MM.1S (cell line): Measurements from ENCODE around the gene DYRK1B.
"Not testable (repeated sequence)": the region's sequence is repeated elsewhere in the genome, so short reads cannot be mapped to it uniquely, and the experiment has no call there.

Source experiments
- DNase-seq: peaks from one replicate; pipeline ENCODE4 v3.0.0-alpha.2; 2015
- H2AFZ ChIP-seq: fragments of 300-600 bp; sonication (generic); 2 replicates; pipeline ENCODE4 v1.6.0; 2016; ENCODE audit warnings: antibody characterized with exemption, low read length
- H3F3A ChIP-seq: fragments of 300-600 bp; sonication (generic); 2 replicates; pipeline ENCODE4 v1.6.1; 2016; ENCODE audit warnings: mild to moderate bottlenecking, antibody characterized with exemption, low read length, moderate library complexity, mixed read lengths; ENCODE audit not compliant: insufficient read depth
- H3K27ac ChIP-seq: fragments of 300-600 bp; sonication (generic); 2 replicates; pipeline ENCODE4 v1.5.1; 2016; ENCODE audit warnings: mild to moderate bottlenecking, low read length
- H3K27me3 ChIP-seq: fragments of 300-600 bp; sonication (generic); replicated peaks from 2 replicates; pipeline ENCODE4 v1.6.0; 2016; ENCODE audit warnings: low read length; ENCODE audit not compliant: insufficient read depth
- H3K36me3 ChIP-seq: fragments of 300-600 bp; sonication (generic); replicated peaks from 2 replicates; pipeline ENCODE4 v1.6.1; 2016; ENCODE audit warnings: mild to moderate bottlenecking, low read length, mixed read lengths; ENCODE audit not compliant: insufficient read depth
- H3K4me1 ChIP-seq: fragments of 300-600 bp; sonication (generic); 2 replicates; pipeline ENCODE4 v1.6.1; 2016; ENCODE audit warnings: low read length, mixed read lengths
- H3K4me2 ChIP-seq: fragments of 300-600 bp; sonication (generic); 2 replicates; pipeline ENCODE4 v1.6.0; 2016; ENCODE audit warnings: low read depth, low read length
- H3K4me3 ChIP-seq: fragments of 300-600 bp; sonication (generic); 2 replicates; pipeline ENCODE4 v1.5.1; 2016; ENCODE audit warnings: low read length, mixed read lengths
- H3K79me2 ChIP-seq: fragments of 300-600 bp; sonication (generic); 2 replicates; pipeline ENCODE4 v1.6.1; 2016; ENCODE audit warnings: mixed run types, low read length, mixed read lengths
- H3K9ac ChIP-seq: fragments of 300-600 bp; sonication (generic); 2 replicates; pipeline ENCODE4 v1.6.1; 2016; ENCODE audit warnings: low read length, mixed read lengths
- H3K9me2 ChIP-seq: fragments of 300-600 bp; sonication (generic); replicated peaks from 2 replicates; pipeline ENCODE4 v1.6.1; 2016; ENCODE audit warnings: mild to moderate bottlenecking, low read length, mixed read lengths; ENCODE audit not compliant: insufficient read depth
- H3K9me3 ChIP-seq: fragments of 300-600 bp; sonication (generic); replicated peaks from 2 replicates; pipeline ENCODE4 v1.6.1; 2016; ENCODE audit warnings: mild to moderate bottlenecking, low read length, mixed read lengths; ENCODE audit not compliant: insufficient read depth
- H4K20me1 ChIP-seq: fragments of 300-600 bp; sonication (generic); 2 replicates; pipeline ENCODE4 v1.6.1; 2016; ENCODE audit warnings: mild to moderate bottlenecking, low read length, moderate library complexity, mixed read lengths; ENCODE audit not compliant: insufficient read depth
- EZH2 ChIP-seq: fragments of 300-600 bp; sonication (generic); optimal IDR thresholded peaks from 2 replicates; pipeline ENCODE3; 2017; ENCODE audit warnings: low read depth, mild to moderate bottlenecking, antibody characterized with exemption, low read length, mixed read lengths
- EZH2phosphoT487 ChIP-seq: fragments of 300-600 bp; sonication (generic); IDR thresholded peaks from 2 replicates; pipeline ENCODE4 v1.6.1; 2018; ENCODE audit warnings: antibody characterized with exemption, low read length
- TF ChIP-seq, protein P1 (sequence below): fragments of 300-600 bp; sonication (generic); IDR thresholded peaks from 2 replicates; pipeline ENCODE4 v1.5.1; 2016; ENCODE audit warnings: antibody characterized with exemption, low read length, mixed read lengths

DYRK1B gene

DNA sequence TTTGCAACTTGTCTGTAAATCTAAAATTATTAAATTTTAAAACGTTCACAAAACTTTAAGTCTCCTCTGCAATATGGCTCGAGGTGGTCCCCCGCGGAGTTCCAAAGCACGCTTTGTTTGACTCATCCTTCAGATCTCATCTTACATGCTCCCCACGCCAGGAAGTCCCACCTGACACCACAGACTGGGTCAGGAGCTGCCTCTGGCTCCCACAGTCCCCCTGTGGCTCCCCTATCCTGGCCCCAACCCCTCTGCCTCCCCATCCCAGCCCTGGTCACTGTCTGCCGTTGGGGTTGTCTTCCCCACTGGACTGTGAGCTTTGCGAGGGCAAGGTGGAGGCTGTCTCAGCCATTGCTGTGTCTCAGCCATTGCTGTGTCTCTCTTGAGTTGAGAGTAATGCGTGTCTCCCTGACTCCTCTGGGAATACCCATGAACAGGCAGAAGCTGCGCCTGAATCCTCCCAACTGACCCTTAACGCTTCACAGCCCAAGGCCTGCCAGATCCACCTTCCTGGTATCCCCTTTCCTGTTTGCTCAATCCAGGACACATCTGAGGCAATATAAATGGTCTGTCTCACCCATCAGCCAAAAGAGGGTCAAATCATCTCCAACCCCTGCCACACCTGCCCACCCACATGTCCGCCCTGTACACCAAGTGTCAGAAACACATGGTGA is 15.9 kb downstream of the DYRK1B start:
- Histone ChIP-seq H3K9ac (no peak overlapping the region), H3K27ac (no peak overlapping the region), H2AFZ (no peak overlapping the region), H3K9me2 (no peaks in the 10 kb centered on the region), H3K27me3 (no peaks in the 10 kb centered on the region), H3K9me3 (no peaks in the 10 kb centered on the region), H3K36me3 (no peaks in the 10 kb centered on the region), H3K79me2 (no peaks in the 10 kb centered on the region), H3K4me2 (no peak overlapping the region), H3F3A (no peaks in the 10 kb centered on the region), H3K4me3 (no peak overlapping the region), H3K4me1 (no peaks in the 10 kb centered on the region), H4K20me1 (no peaks in the 10 kb centered on the region)
- no peak for TF ChIP-seq EZH2phosphoT487
- TF ChIP-seq, protein P1, sequence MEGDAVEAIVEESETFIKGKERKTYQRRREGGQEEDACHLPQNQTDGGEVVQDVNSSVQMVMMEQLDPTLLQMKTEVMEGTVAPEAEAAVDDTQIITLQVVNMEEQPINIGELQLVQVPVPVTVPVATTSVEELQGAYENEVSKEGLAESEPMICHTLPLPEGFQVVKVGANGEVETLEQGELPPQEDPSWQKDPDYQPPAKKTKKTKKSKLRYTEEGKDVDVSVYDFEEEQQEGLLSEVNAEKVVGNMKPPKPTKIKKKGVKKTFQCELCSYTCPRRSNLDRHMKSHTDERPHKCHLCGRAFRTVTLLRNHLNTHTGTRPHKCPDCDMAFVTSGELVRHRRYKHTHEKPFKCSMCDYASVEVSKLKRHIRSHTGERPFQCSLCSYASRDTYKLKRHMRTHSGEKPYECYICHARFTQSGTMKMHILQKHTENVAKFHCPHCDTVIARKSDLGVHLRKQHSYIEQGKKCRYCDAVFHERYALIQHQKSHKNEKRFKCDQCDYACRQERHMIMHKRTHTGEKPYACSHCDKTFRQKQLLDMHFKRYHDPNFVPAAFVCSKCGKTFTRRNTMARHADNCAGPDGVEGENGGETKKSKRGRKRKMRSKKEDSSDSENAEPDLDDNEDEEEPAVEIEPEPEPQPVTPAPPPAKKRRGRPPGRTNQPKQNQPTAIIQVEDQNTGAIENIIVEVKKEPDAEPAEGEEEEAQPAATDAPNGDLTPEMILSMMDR = no peak
- no peak for TF ChIP-seq EZH2
- no peak for DNase-seq

DNA sequence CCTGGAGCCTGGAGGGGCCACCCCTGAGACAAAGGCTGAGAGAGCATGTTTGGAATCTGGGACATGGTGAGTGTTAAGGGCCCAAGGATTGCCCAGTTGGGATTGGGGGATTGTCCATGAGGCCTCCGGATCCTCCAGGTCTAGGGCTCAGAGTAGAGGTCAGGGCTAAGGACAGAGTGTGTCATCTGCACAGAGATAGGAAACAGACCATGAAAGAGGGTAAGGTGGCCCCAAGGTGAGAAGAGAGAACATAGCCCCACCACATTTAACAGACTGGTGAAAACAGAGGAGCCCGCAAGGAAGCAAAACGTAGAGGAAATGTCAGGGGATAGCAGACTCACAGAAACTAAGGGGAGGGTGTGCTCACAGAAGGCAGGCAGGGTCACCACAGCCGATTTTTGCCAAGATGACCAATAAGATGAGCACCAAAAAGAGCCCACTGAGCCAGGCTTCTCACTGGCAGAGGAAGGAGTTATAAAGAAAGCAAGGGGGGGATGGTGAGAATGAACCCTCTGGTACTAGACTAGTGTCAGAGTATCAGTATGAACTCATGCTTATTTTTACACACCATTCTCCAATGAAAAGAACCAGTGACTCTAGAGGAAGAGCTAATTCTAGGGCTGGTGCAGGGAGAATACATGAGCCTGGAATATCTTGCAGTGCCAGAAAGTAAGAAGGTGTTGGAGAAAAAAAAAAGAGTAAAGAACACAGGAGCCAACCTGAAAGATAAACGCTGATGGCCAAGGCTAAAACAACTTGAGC is 17.5 kb downstream of the DYRK1B start:
- H3F3A ChIP-seq = no peaks in the 10 kb centered on the region
- TF ChIP-seq, protein P1 = no peak
- TF ChIP-seq EZH2 = no peak
- no peak for TF ChIP-seq EZH2phosphoT487
- no peaks in the 10 kb centered on the region for H3K9me3 ChIP-seq

DNA sequence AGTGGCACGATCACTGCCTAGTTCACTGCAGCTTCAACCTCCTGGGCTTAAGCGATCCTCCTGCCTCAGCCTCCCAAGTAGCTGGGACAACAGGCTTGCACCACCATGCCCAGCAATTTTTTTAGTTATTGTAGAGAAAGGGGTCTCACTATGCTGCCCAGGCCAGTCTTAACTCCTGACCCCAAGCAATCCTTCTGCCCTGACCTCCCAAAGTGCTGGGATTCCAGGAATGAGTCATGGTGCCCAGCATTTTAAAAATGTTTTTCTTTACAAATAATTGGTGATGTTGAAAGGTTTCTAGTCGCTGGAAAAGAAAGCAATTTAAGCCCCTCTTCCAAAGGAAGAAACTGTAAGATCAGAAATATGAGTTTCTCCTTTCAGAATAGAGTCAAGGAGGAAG is 19.4 kb downstream of the DYRK1B start:
- Histone ChIP-seq H3K9me3 (no peaks in the 10 kb centered on the region), H3K9me2 (no peaks in the 10 kb centered on the region), H3K9ac (no peak overlapping the region), H3K27ac (no peak overlapping the region), H3K4me1 (no peaks in the 10 kb centered on the region), H3K4me3 (no peak overlapping the region), H3K4me2 (no peak overlapping the region), H3K27me3 (no peaks in the 10 kb centered on the region), H3K36me3 (no peaks in the 10 kb centered on the region), H4K20me1 (no peaks in the 10 kb centered on the region), H2AFZ (no peak overlapping the region), H3K79me2 (no peaks in the 10 kb centered on the region), H3F3A (no peaks in the 10 kb centered on the region)
- DNase-seq = no peak
- TF ChIP-seq EZH2phosphoT487 (no peak), EZH2 (no peak)
- TF ChIP-seq, protein P1 = no peak

More for the DNA sequence above, 17.5 kb downstream of the DYRK1B start:
- Histone ChIP-seq H3K4me1 (no peaks in the 10 kb centered on the region), H3K36me3 (no peaks in the 10 kb centered on the region), H3K9me2 (no peaks in the 10 kb centered on the region), H2AFZ (no peak overlapping the region), H3K27ac (no peak overlapping the region), H3K79me2 (no peaks in the 10 kb centered on the region), H3K27me3 (no peaks in the 10 kb centered on the region), H3K4me2 (no peak overlapping the region), H3K4me3 (no peak overlapping the region), H3K9ac (no peak overlapping the region), H4K20me1 (no peaks in the 10 kb centered on the region)
- no peak for DNase-seq

DNA sequence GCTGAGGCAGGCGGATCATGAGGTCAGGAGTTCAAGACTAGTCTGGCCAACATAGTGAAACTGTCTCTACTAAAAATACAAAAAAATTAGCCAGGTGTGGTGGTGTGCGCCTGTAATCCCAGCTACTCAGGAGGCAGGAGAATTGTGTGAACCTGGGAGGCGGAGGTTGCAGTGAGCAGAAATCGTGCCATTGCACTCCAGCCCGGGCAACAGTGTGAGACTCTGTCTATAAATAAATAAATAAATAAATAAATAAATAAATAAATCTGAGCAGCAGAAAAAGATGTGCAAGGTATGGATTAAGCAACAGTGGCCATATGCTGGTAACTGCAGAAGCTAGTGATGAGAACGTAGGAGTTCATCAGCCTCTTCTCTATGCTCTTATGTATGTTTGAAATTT is 19.9 kb downstream of the DYRK1B start:
- DNase-seq, H3F3A ChIP-seq, H3K9ac ChIP-seq, H3K4me2 ChIP-seq, H4K20me1 ChIP-seq, H3K79me2 ChIP-seq, H3K9me3 ChIP-seq, H3K9me2 ChIP-seq, H3K4me1 ChIP-seq, H3K36me3 ChIP-seq, H3K4me3 ChIP-seq, H3K27me3 ChIP-seq, H3K27ac ChIP-seq, H2AFZ ChIP-seq: not testable (repeated sequence)
